Tibial nerve (tissue), 4 donors: ENCODE measurements around the gene CDCA7. TPM values are rescaled to one million over a fixed set of nuclear protein-coding genes. Genes with fewer than 3 reads are reported as not detected.

Source experiments
- DNase-seq, 2 donors: peaks; one replicate each; pipeline ENCODE4 v3.0.0-alpha.2; 2019; ENCODE audit warnings: low spot score in 2 of 2
- H3K27ac ChIP-seq, 4 donors: fragments of 200-600 bp; sonication (generic) in 3 of 4; one replicate each; pipeline ENCODE4 v1.5.1; 2017 to 2019; ENCODE audit warnings: mild to moderate bottlenecking in 1 of 4
- H3K27me3 ChIP-seq, 2 donors: fragments of 200-600 bp; sonication (generic) in 1 of 2; one replicate each; pipeline versions ENCODE4 v1.5.1 to v1.6.0; 2017 to 2019
- H3K36me3 ChIP-seq, 3 donors: fragments of 200-600 bp; sonication (generic); one replicate each; pipeline ENCODE4 v1.5.1; 2018 to 2019
- H3K4me1 ChIP-seq, 4 donors: fragments of 200-600 bp; sonication (generic) in 3 of 4; one replicate each; pipeline ENCODE4 v1.5.1; 2017 to 2019
- H3K4me3 ChIP-seq, 4 donors: fragments of 200-600 bp; sonication (generic) in 3 of 4; one replicate each; pipeline ENCODE4 v1.5.1; 2017 to 2019; ENCODE audit warnings: mild to moderate bottlenecking in 1 of 4, moderate library complexity in 1 of 4
- H3K9me3 ChIP-seq, 4 donors: fragments of 200-600 bp; sonication (generic) in 3 of 4; one replicate each; pipeline ENCODE4 v1.5.1; 2017 to 2019
- EP300 ChIP-seq, 2 donors: sonication (generic); formaldehyde crosslinking; IDR thresholded peaks; one replicate each; pipeline ENCODE4 v1.6.1; 2017; ENCODE audit warnings: antibody characterized with exemption in 2 of 2, mild to moderate bottlenecking in 1 of 2
- POLR2A ChIP-seq, 2 donors: fragments of 450-650 bp; IDR thresholded peaks; one replicate each; pipeline ENCODE4 v1.6.1; 2017; ENCODE audit warnings: antibody characterized with exemption in 2 of 2, mild to moderate bottlenecking in 2 of 2, moderate library complexity in 2 of 2
- WGBS, 2 donors: methylation state at CpG; one replicate each; pipeline ENCODE4 v1.1.5; 2018; 5-methylcytosine and 5-hydroxymethylcytosine counted together
- total RNA-seq, 4 donors: library from RNA; depleted of rRNA; stranded (reverse); fragments of >200 nt; gene quantifications; one replicate each; pipeline ENCODE4 v1.1.0, GENCODE V29; 2016
- TF ChIP-seq, protein P1 (sequence below), 5 experiments: fragments of 200-600 bp in 3 of 5; fragments of 450-650 bp in 2 of 5; sonication (generic) in 3 of 5; IDR thresholded peaks; one replicate each; pipeline ENCODE4 v1.5.1; 2016 to 2019; ENCODE audit warnings: antibody characterized with exemption in 5 of 5, mild to moderate bottlenecking in 3 of 5, moderate library complexity in 2 of 5

CDCA7 gene
- total RNA-seq, 4 donors from 2014 or later: 1.3 to 1.8 TPM; not detected in 2

DNA sequence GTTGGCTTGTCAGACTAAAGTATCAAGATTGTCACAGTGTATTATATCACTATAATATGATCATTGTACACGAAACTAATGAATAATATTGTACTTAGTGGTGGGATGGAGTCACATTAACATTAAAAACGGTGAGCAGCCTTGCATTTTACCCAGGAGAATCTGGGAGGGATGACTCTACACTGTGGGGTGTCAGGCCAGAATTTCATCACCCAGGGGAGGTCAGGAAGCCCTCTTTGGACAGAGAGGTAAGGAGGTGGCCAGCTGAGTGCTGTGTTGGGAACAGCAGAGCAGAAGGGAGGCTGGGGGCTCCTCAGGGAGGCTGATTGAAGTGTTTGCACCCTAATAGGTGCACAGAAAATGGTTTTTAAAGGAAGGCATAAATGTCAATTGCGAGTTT is 33.0 kb downstream of the CDCA7 start:
- 71 to 73% methylated on average over 3 of the region's 3 CpGs for WGBS, 2 donors
- Histone ChIP-seq H3K4me3 (no peak overlapping the region), H3K4me1 (no peaks in the 10 kb centered on the region), H3K27me3 (peaks cover 0 to 3% of the 10 kb centered on the region in 2 donors), H3K36me3 (no peaks in the 10 kb centered on the region), H3K9me3 (peaks cover 0 to 4% (median 0%) of the 10 kb centered on the region in 4 donors), H3K27ac (no peak overlapping the region)
- TF ChIP-seq POLR2A (IDR thresholded peaks at IDR 0.05): no peak
- no peak for TF ChIP-seq EP300 (IDR thresholded peaks at IDR 0.05)
- TF ChIP-seq, protein P1, sequence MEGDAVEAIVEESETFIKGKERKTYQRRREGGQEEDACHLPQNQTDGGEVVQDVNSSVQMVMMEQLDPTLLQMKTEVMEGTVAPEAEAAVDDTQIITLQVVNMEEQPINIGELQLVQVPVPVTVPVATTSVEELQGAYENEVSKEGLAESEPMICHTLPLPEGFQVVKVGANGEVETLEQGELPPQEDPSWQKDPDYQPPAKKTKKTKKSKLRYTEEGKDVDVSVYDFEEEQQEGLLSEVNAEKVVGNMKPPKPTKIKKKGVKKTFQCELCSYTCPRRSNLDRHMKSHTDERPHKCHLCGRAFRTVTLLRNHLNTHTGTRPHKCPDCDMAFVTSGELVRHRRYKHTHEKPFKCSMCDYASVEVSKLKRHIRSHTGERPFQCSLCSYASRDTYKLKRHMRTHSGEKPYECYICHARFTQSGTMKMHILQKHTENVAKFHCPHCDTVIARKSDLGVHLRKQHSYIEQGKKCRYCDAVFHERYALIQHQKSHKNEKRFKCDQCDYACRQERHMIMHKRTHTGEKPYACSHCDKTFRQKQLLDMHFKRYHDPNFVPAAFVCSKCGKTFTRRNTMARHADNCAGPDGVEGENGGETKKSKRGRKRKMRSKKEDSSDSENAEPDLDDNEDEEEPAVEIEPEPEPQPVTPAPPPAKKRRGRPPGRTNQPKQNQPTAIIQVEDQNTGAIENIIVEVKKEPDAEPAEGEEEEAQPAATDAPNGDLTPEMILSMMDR (IDR thresholded peaks at IDR 0.05): no peak
- DNase-seq: no peak

DNA sequence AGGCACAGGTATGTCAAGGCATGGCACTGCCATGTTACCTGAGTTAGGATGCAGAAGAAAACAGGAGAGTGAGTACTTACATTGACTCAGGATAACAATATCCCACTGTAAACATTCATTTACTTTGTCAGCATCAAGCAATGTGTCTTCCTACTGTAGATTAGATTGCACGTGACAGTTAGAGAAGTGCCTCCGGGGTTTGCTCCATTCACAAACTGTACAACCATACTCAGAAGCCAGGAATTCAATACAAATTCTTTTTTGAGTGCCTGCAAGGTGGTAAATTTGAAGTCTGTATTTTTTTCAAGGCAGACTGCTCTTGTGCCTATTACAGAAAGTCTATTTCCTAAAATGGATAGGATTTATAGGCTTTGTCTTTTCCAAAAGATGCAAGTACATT is 34.1 kb downstream of the CDCA7 start:
- Histone ChIP-seq H3K4me3 (no peak overlapping the region), H3K27ac (no peak overlapping the region), H3K9me3 (peaks cover 0 to 4% (median 0%) of the 10 kb centered on the region in 4 donors), H3K27me3 (peaks cover 0 to 3% of the 10 kb centered on the region in 2 donors), H3K36me3 (no peaks in the 10 kb centered on the region), H3K4me1 (no peaks in the 10 kb centered on the region)
- 84 to 91% methylated on average over 2 of the region's 2 CpGs for WGBS, 2 donors
- TF ChIP-seq POLR2A (IDR thresholded peaks at IDR 0.05) (no peak), EP300 (IDR thresholded peaks at IDR 0.05) (no peak)
- TF ChIP-seq, protein P1 (IDR thresholded peaks at IDR 0.05): no peak
- no peak for DNase-seq

DNA sequence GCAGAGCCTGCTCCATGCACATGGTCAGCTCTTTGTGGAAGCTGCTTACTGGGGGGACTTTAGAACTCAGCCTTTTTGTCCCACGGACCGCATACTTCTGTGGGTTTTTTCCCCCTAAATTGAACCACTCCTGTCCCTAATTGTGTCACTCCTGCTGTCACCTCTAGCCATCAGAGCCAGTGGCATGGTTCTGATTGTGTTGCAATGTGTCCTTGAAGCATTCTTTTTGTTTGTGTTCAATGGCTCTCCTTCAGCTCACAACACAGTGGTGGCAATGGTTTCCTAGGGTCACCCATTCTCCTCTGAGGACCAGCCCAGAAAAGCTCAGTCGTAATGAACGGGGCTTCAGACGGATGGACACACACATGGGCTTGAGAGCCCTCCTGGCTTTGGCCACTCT is 35.4 kb downstream of the CDCA7 start:
- TF ChIP-seq POLR2A (IDR thresholded peaks at IDR 0.05) (no peak), EP300 (IDR thresholded peaks at IDR 0.05) (no peak)
- TF ChIP-seq, protein P1 (IDR thresholded peaks at IDR 0.05): no peak
- Histone ChIP-seq H3K27ac (no peak overlapping the region), H3K4me1 (no peaks in the 10 kb centered on the region), H3K27me3 (peaks cover 0 to 15% of the 10 kb centered on the region in 2 donors), H3K36me3 (no peaks in the 10 kb centered on the region), H3K9me3 (no peaks in the 10 kb centered on the region), H3K4me3 (no peak overlapping the region)
- no peak for DNase-seq
- 80 to 91% methylated on average over 5 of the region's 5 CpGs for WGBS, 2 donors

DNA sequence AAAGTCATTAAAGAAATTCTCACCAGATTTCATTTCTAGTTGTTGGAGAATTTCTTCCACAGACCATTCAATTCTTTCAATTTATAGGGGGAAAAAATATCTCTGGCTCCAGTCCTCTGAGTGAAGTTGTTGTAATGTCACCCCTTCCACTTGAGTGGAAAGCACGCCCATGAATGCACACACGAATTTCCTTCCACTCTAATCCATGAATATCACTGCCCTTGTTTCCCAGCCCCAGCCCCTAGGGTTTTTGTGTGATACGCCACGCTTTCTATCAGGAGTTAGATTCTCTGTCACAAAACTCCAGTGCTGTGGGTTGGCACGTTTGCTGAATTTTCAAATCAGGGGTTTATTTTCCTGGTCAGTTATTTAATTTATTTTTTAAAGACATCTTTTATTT is 38.1 kb downstream of the CDCA7 start:
- no peaks in the 10 kb centered on the region for H3K4me1 ChIP-seq
- no peaks in the 10 kb centered on the region for H3K9me3 ChIP-seq
- H3K36me3 ChIP-seq: no peaks in the 10 kb centered on the region
- TF ChIP-seq, protein P1 (IDR thresholded peaks at IDR 0.05): no peak
- no peak for TF ChIP-seq POLR2A (IDR thresholded peaks at IDR 0.05)
- no peak for TF ChIP-seq EP300 (IDR thresholded peaks at IDR 0.05)
- WGBS, 2 donors: 72 to 76% methylated on average over 5 of the region's 5 CpGs
- H3K27me3 ChIP-seq: peaks cover 0 to 40% of the 10 kb centered on the region in 2 donors
- no peak for DNase-seq
- H3K4me3 ChIP-seq: no peak overlapping the region
- no peak overlapping the region for H3K27ac ChIP-seq

DNA sequence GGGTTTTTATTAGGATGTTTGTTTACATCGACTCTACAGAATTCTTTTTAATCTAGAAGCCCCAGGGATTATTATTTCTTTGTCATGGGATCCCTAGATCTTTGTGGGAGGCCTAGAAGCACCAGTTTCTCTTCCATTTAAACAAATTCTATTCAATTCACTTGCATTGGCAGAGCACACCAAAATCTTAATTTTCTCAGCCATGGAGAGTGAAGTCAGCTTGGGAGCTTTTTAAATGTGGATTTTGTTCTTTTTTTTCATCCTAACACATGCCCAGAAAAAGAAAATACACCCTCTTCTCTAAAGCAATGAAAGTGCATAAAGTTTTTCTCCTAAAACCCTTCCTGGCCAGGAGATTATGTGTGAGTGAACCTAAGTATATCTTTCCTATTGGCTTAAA is 38.5 kb downstream of the CDCA7 start:
- no peak for DNase-seq
- Histone ChIP-seq H3K27ac (no peak overlapping the region), H3K36me3 (no peaks in the 10 kb centered on the region), H3K9me3 (no peaks in the 10 kb centered on the region), H3K4me3 (no peak overlapping the region), H3K27me3 (peaks cover 0 to 45% of the 10 kb centered on the region in 2 donors), H3K4me1 (no peaks in the 10 kb centered on the region)
- TF ChIP-seq EP300 (IDR thresholded peaks at IDR 0.05): no peak
- no peak for TF ChIP-seq POLR2A (IDR thresholded peaks at IDR 0.05)
- TF ChIP-seq, protein P1 (IDR thresholded peaks at IDR 0.05): no peak
- 52 to 64% methylated on average over 1 of the region's 1 CpG for WGBS, 2 donors
